HCT116 (cell line): Measurements from ENCODE around the gene WFDC2. TPM values are rescaled to one million over a fixed set of nuclear protein-coding genes. Genes with fewer than 3 reads are reported as not detected.

Source experiments
- ATAC-seq: fragments of 200-7000 bp; cut with Tn5 transposase; 2 replicates; pipeline ENCODE4 v1.9.1; 2020; ENCODE audit warnings: mild to moderate bottlenecking, moderate library complexity
- BruUV-seq: library from RNA; stranded (reverse); fragments of 400-500 nt; replicated peaks from 2 replicates; lab custom pipeline; 2021; lab: Mats Ljungman, UMichigan
- CTCF ChIA-PET: fragments of 300-600 bp; sonication (Branson Sonifier 250); formaldehyde crosslinking; loops from one replicate; lab custom pipeline; 2021; ENCODE audit warnings: antibody characterized with exemption; lab: Charles Lee
- POLR2A ChIA-PET: fragments of 300-600, 350-600 bp; sonication (Branson Sonifier 250); formaldehyde crosslinking; loops from one replicate; lab custom pipeline; 2021; ENCODE audit warnings: antibody characterized with exemption; lab: Charles Lee
- RAD21 ChIA-PET, 2 experiments: fragments of 300-600 bp; sonication (Branson Sonifier 250); formaldehyde crosslinking; loops; one replicate each; lab custom pipeline; 2023; ENCODE audit warnings: low total read pairs in 2 of 2; ENCODE audit not compliant: uncharacterized antibody in 2 of 2, unreplicated experiment in 2 of 2, low non-redundant PET in 1 of 2; lab: Charles Lee
- DNase-seq: peaks from one replicate; pipeline ENCODE4 v3.0.0-alpha.2; 2010; ENCODE audit warnings: low read depth, low spot score
- H2AFZ ChIP-seq: fragments of 200-600 bp; shearing (Covaris generic), sonication (generic); 2 replicates; pipeline ENCODE4 v1.6.1; 2017; ENCODE audit warnings: low read depth, mixed run types, mixed read lengths, antibody characterized with exemption, low read length; ENCODE audit not compliant: poor library complexity, severe bottlenecking
- H3K27ac ChIP-seq: 2 replicates; pipeline ENCODE4 v1.5.1; 2012; ENCODE audit warnings: low read depth, low read length
- H3K27me3 ChIP-seq: fragments of 200-600 bp; sonication (generic); 2 replicates; pipeline ENCODE4 v1.6.1; 2016; ENCODE audit warnings: mixed run types, low read length, mixed read lengths; ENCODE audit not compliant: insufficient read depth
- H3K36me3 ChIP-seq, 2 experiments: fragments of 200-500 bp in 1 of 2; fragments of 200-600 bp in 1 of 2; sonication (Bioruptor generic) in 1 of 2; sonication (generic) in 1 of 2; 2 replicates each; pipeline versions ENCODE4 v1.5.1 to v1.6.1; 2014 to 2016; ENCODE audit warnings: low read length in 2 of 2, inconsistent platforms in 1 of 2, mixed read lengths in 1 of 2, mixed run types in 1 of 2; ENCODE audit not compliant: insufficient read depth in 2 of 2, control insufficient read depth in 1 of 2
- H3K4me1 ChIP-seq, 2 experiments: fragments of 200-600 bp in 1 of 2; sonication (generic) in 1 of 2; 2 replicates each; pipeline versions ENCODE4 v1.5.1 to v1.6.1; 2012 to 2017; ENCODE audit warnings: low read length in 2 of 2, inconsistent platforms in 1 of 2, mild to moderate bottlenecking in 1 of 2, mixed read lengths in 1 of 2, mixed run types in 1 of 2, moderate library complexity in 1 of 2; ENCODE audit not compliant: insufficient read depth in 2 of 2, control insufficient read depth in 1 of 2
- H3K4me2 ChIP-seq: fragments of 200-600 bp; sonication (generic); 2 replicates; pipeline ENCODE4 v1.6.1; 2017; ENCODE audit warnings: mixed run types, low read length, mixed read lengths
- H3K4me3 ChIP-seq, 2 experiments: fragments of 200-600 bp in 1 of 2; sonication (generic) in 1 of 2; replicated peaks in 1 of 2; 2 replicates each; pipeline ENCODE4 v1.5.1; 2011 to 2016; ENCODE audit warnings: low read length in 2 of 2, control low read depth in 1 of 2, low read depth in 1 of 2, mild to moderate bottlenecking in 1 of 2, mixed read lengths in 1 of 2, mixed run types in 1 of 2
- H3K79me2 ChIP-seq: fragments of 200-600 bp; sonication (generic); 2 replicates; pipeline ENCODE4 v1.6.1; 2017; ENCODE audit warnings: mild to moderate bottlenecking, mixed run types, low read length, moderate library complexity, mixed read lengths; ENCODE audit not compliant: insufficient read depth
- H3K9ac ChIP-seq: fragments of 200-600 bp; sonication (generic); 2 replicates; pipeline ENCODE4 v1.6.1; 2016; ENCODE audit warnings: low read length, mixed read lengths
- H3K9me2 ChIP-seq: fragments of 200-600 bp; sonication (generic), shearing (Covaris generic); 2 replicates; pipeline ENCODE4 v1.6.1; 2017; ENCODE audit warnings: mixed run types, mild to moderate bottlenecking, moderate library complexity; ENCODE audit not compliant: insufficient read depth
- H3K9me3 ChIP-seq, 2 experiments: fragments of 200-500 bp in 1 of 2; fragments of 200-600 bp in 1 of 2; sonication (Bioruptor generic) in 1 of 2; sonication (generic) in 1 of 2; 2 replicates each; pipeline ENCODE4 v1.6.1; 2014 to 2017; ENCODE audit warnings: low read length in 2 of 2, mixed read lengths in 2 of 2, inconsistent platforms in 1 of 2, low read depth in 1 of 2, mild to moderate bottlenecking in 1 of 2, mixed run types in 1 of 2, moderate library complexity in 1 of 2; ENCODE audit not compliant: control insufficient read depth in 1 of 2, insufficient read depth in 1 of 2
- H4K20me1 ChIP-seq: fragments of 200-600 bp; sonication (generic), shearing (Covaris generic); 2 replicates; pipeline ENCODE4 v1.6.1; 2017; ENCODE audit warnings: mixed run types, mild to moderate bottlenecking, moderate library complexity; ENCODE audit not compliant: insufficient read depth
- CBX3 ChIP-seq: IDR thresholded peaks from 2 replicates; pipeline ENCODE4 v1.6.1; 2012; ENCODE audit warnings: low read depth
- CTCF ChIP-seq, 3 experiments: fragments of 200-600 bp in 1 of 3; sonication (generic) in 1 of 3; IDR thresholded peaks in 2 of 3; conservative IDR thresholded peaks in 1 of 3; 2 replicates each; pipeline ENCODE4 v1.5.1; 2012 to 2017; ENCODE audit warnings: low read depth in 2 of 3, low read length in 2 of 3, antibody characterized with exemption in 1 of 3, borderline replicate concordance in 1 of 3, control low read depth in 1 of 3, mild to moderate bottlenecking in 1 of 3, mixed read lengths in 1 of 3, mixed run types in 1 of 3, moderate library complexity in 1 of 3; ENCODE audit not compliant: insufficient read depth in 1 of 3
- ELF1 ChIP-seq: IDR thresholded peaks from 2 replicates; pipeline ENCODE4 v1.6.1; 2012; ENCODE audit warnings: low read depth, borderline replicate concordance
- EZH2 ChIP-seq: fragments of 200-600 bp; sonication (generic); IDR thresholded peaks from 2 replicates; pipeline ENCODE4 v1.6.1; 2017; ENCODE audit warnings: antibody characterized with exemption, mixed run types
- FOSL1 ChIP-seq: IDR thresholded peaks from 2 replicates; pipeline ENCODE4 v1.6.1; 2012; ENCODE audit warnings: low read depth
- JUND ChIP-seq: IDR thresholded peaks from 2 replicates; pipeline ENCODE4 v1.6.1; 2012
- MAX ChIP-seq: IDR thresholded peaks from 2 replicates; pipeline ENCODE4 v1.6.1; 2012
- POLR2A ChIP-seq: IDR thresholded peaks from 2 replicates; pipeline ENCODE4 v1.7.0; 2011; ENCODE audit warnings: borderline replicate concordance; ENCODE audit not compliant: insufficient read depth, insufficient read length; ENCODE audit errors: extremely low read depth
- POLR2AphosphoS5 ChIP-seq: IDR thresholded peaks from 2 replicates; pipeline ENCODE4 v1.6.1; 2011; ENCODE audit warnings: mild to moderate bottlenecking, low read depth, low read length, moderate library complexity
- RAD21 ChIP-seq: IDR thresholded peaks from 2 replicates; pipeline ENCODE4 v1.6.1; 2012; ENCODE audit warnings: low read depth, mild to moderate bottlenecking
- SIN3A ChIP-seq: IDR thresholded peaks from 2 replicates; pipeline ENCODE4 v1.6.1; 2012; ENCODE audit warnings: low read depth
- SRF ChIP-seq: IDR thresholded peaks from 2 replicates; pipeline ENCODE4 v1.6.1; 2012; ENCODE audit warnings: low read depth
- TCF7L2 ChIP-seq: IDR thresholded peaks from 2 replicates; pipeline ENCODE4 v1.7.0; 2011; ENCODE audit warnings: borderline replicate concordance, inconsistent platforms; ENCODE audit not compliant: insufficient read depth, insufficient read length; ENCODE audit errors: extremely low read depth
- ZFX ChIP-seq: fragments of 450-650 bp; IDR thresholded peaks from 2 replicates; pipeline ENCODE4 v1.6.1; 2017
- ZNF274 ChIP-seq: fragments of 200-500 bp; sonication (Bioruptor generic); IDR thresholded peaks from 2 replicates; pipeline ENCODE4 v1.6.1; 2014; ENCODE audit warnings: mild to moderate bottlenecking, low read depth, low read length, inconsistent platforms
- intact Hi-C: fragments of 100-400 bp; cut with micrococcal nuclease; formaldehyde crosslinking; loops from 2 replicates; pipeline ENCODE4 v1.10.0; 2022
- total RNA-seq: library from RNA; stranded (reverse); gene quantifications from one replicate; pipeline ENCODE4 v1.2.1, GENCODE V29; 2021; ENCODE audit not compliant: unreplicated experiment
- TF ChIP-seq, protein P1 (sequence below): IDR thresholded peaks from 2 replicates; pipeline ENCODE4 v1.6.1; 2011; ENCODE audit warnings: mild to moderate bottlenecking, low read length, moderate library complexity; ENCODE audit not compliant: insufficient replicate concordance; ENCODE audit errors: extremely low read depth

Gene WFDC2
- total RNA-seq, 1 experiment from 2014 or later, result 1.1 TPM

- H3K27ac ChIP-seq, result no peak overlapping the region
- H3K9me3 ChIP-seq, result no peaks in the 10 kb centered on the region
- no peaks in the 10 kb centered on the region for H4K20me1 ChIP-seq
- no peak for DNase-seq
- intact Hi-C loops, result no loop called here
- H3K4me1 ChIP-seq, result no peaks in the 10 kb centered on the region
- no peak overlapping the region for H2AFZ ChIP-seq
- RAD21 ChIA-PET, result no interaction called here
- BruUV-seq, result no TSS peak
- no peaks in the 10 kb centered on the region for H3K79me2 ChIP-seq
- H3K27me3 ChIP-seq, result peaks cover 19% of the 10 kb centered on the region; the same call in 1 of the 2 replicates
- POLR2A ChIA-PET, result no interaction called here
- no peaks in the 10 kb centered on the region for H3K36me3 ChIP-seq
- TF ChIP-seq CTCF (IDR thresholded peaks at IDR 0.05 in 2 of 3, conservative IDR thresholded peaks at IDR 0.05 in 1 of 3; ENCODE audit: borderline replicate concordance in 1 of 3, insufficient read depth in 1 of 3, low read depth in 2 of 3, low read length in 2 of 3) (0 out of 6 replicates have a peak, but pooled peaks of 1 of the 3 experiments have one; percentile 11), RAD21 (peak; percentile 26; the same call in 1 of the 2 replicates), ELF1 (no peak), ZFX (no peak)
- no peak for ATAC-seq
- H3K4me2 ChIP-seq, result no peak overlapping the region
- CTCF ChIA-PET, result interaction anchor here (1.3 kb wide), 1 partner anchor 273 kb away, joined by 4 read pairs; no protein-coding TSS in a partner anchor
- H3K4me3 ChIP-seq, result no peak overlapping the region
- no peaks in the 10 kb centered on the region for H3K9me2 ChIP-seq
- H3K9ac ChIP-seq, result no peak overlapping the region
Observed at GRCh38 chr20:45497971-45498494, 28.5 kb downstream of the WFDC2 start.

- H3K4me3 ChIP-seq, result no peak overlapping the region
- TF ChIP-seq MAX (no peak), TCF7L2 (no peak), ZNF274 (no peak), JUND (no peak), FOSL1 (no peak), ZFX (no peak), POLR2AphosphoS5 (no peak), CBX3 (no peak), POLR2A (no peak), SRF (no peak), EZH2 (no peak), SIN3A (no peak)
- TF ChIP-seq, protein P1, sequence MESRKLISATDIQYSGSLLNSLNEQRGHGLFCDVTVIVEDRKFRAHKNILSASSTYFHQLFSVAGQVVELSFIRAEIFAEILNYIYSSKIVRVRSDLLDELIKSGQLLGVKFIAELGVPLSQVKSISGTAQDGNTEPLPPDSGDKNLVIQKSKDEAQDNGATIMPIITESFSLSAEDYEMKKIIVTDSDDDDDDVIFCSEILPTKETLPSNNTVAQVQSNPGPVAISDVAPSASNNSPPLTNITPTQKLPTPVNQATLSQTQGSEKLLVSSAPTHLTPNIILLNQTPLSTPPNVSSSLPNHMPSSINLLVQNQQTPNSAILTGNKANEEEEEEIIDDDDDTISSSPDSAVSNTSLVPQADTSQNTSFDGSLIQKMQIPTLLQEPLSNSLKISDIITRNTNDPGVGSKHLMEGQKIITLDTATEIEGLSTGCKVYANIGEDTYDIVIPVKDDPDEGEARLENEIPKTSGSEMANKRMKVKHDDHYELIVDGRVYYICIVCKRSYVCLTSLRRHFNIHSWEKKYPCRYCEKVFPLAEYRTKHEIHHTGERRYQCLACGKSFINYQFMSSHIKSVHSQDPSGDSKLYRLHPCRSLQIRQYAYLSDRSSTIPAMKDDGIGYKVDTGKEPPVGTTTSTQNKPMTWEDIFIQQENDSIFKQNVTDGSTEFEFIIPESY, result no peak
- H3K79me2 ChIP-seq, result no peaks in the 10 kb centered on the region
- H3K27me3 ChIP-seq, result peaks cover 19% of the 10 kb centered on the region; the same call in 1 of the 2 replicates
- DNase-seq, result no peak
- ChIA-PET RAD21 (no interaction called here), POLR2A (no interaction called here), CTCF (no interaction called here)
- H2AFZ ChIP-seq, result no peak overlapping the region
- intact Hi-C loops, result no loop called here
- H3K9me2 ChIP-seq, result no peaks in the 10 kb centered on the region
- no peak overlapping the region for H3K4me2 ChIP-seq
- no peaks in the 10 kb centered on the region for H3K36me3 ChIP-seq
- no peaks in the 10 kb centered on the region for H3K4me1 ChIP-seq
- BruUV-seq, result no TSS peak
- H3K9me3 ChIP-seq, result no peaks in the 10 kb centered on the region
- no peak overlapping the region for H3K9ac ChIP-seq
- H4K20me1 ChIP-seq, result no peaks in the 10 kb centered on the region
- ATAC-seq, result no peak
- H3K27ac ChIP-seq, result no peak overlapping the region
Observed at GRCh38 chr20:45500022-45500421, 30.5 kb downstream of the WFDC2 start.
